Body of pancreas (tissue), 4 donors: ENCODE results near the gene GTPBP3. TPM values are rescaled to one million over a fixed set of nuclear protein-coding genes. Genes with fewer than 3 reads are reported as not detected.

Experiments used
- ATAC-seq: fragments of 150-250 bp; one replicate; pipeline ENCODE4 v1.9.1; 2016
- DNase-seq, 4 donors: peaks; one replicate each; pipeline ENCODE4 v3.0.0-alpha.2; 2019
- H3K27ac ChIP-seq, 4 donors: fragments of 200-600 bp; sonication (generic); 1 replicate in 3 of 4; 2 replicates in 1 of 4; pipeline versions ENCODE4 v1.5.1 to v1.6.1; 2016 to 2019; ENCODE audit warnings: mild to moderate bottlenecking in 1 of 4, mixed read lengths in 1 of 4, moderate library complexity in 1 of 4
- H3K27me3 ChIP-seq, 2 donors: fragments of 200-600 bp; sonication (generic); one replicate each; pipeline ENCODE4 v1.6.0; 2016; ENCODE audit warnings: mild to moderate bottlenecking in 1 of 2
- H3K36me3 ChIP-seq, 2 donors: fragments of 200-600 bp; sonication (generic); replicated peaks in 1 of 2; 2 replicates each; pipeline ENCODE4 v1.5.1; 2016; ENCODE audit warnings: low read depth in 2 of 2; ENCODE audit not compliant: insufficient read depth in 1 of 2
- H3K4me1 ChIP-seq: fragments of 200-600 bp; sonication (generic); one replicate; pipeline ENCODE4 v1.6.0; 2016
- H3K4me3 ChIP-seq, 2 donors: fragments of 200-600 bp; sonication (generic); 1 replicate in 1 of 2; 2 replicates in 1 of 2; pipeline ENCODE4 v1.5.1; 2016 to 2019
- H3K9me3 ChIP-seq, 3 donors: fragments of 200-600 bp; sonication (generic); 1 replicate in 2 of 3; 2 replicates in 1 of 3; pipeline ENCODE4 v1.5.1; 2016
- CTCF ChIP-seq, 7 experiments: fragments of 450-650 bp in 4 of 7; fragments of 200-600 bp in 3 of 7; sonication (generic) in 3 of 7; IDR thresholded peaks; one replicate each; pipeline ENCODE4 v1.5.1; 2016 to 2019; ENCODE audit warnings: antibody characterized with exemption in 7 of 7
- POLR2A ChIP-seq, 3 donors: fragments of 450-650 bp; IDR thresholded peaks; one replicate each; pipeline ENCODE4 v1.6.1; 2016; ENCODE audit warnings: antibody characterized with exemption in 3 of 3, mild to moderate bottlenecking in 2 of 3
- WGBS, 2 donors: methylation state at CpG; one replicate each; pipeline ENCODE4 v1.1.5; 2017; 5-methylcytosine and 5-hydroxymethylcytosine counted together
- intact Hi-C: fragments of 100-400 bp; cut with DNase I; formaldehyde crosslinking; loops from one replicate; pipeline ENCODE4 v1.15.1; 2023
- total RNA-seq, 2 donors: library from RNA; depleted of rRNA; stranded (reverse); fragments of >200 nt; gene quantifications; one replicate each; pipeline ENCODE4 v1.1.0, GENCODE V29; 2016

The GTPBP3 gene
- total RNA-seq, 2 donors from 2014 or later = 13.7 to 127 TPM

- no peak overlapping the region for H3K4me3 ChIP-seq
- ATAC-seq = no peak
- WGBS, 2 donors = 11 to 12% methylated on average over 17 to 26 of the region's 26 CpGs
- TF ChIP-seq CTCF (IDR thresholded peaks at IDR 0.05) (no peak), POLR2A (IDR thresholded peaks at IDR 0.05) (no peak)
- no peak overlapping the region for H3K27ac ChIP-seq
- no peaks in the 10 kb centered on the region for H3K36me3 ChIP-seq
- peaks cover 22% of the 10 kb centered on the region for H3K4me1 ChIP-seq
- H3K9me3 ChIP-seq = peaks cover 0 to 10% (median 0%) of the 10 kb centered on the region in 3 donors
- peaks cover 0 to 11% of the 10 kb centered on the region in 2 donors for H3K27me3 ChIP-seq
- intact Hi-C loops = no loop called here
- no peak for DNase-seq
These were observed 54.2 kb downstream of the GTPBP3 start for GRCh38 chr19:17391371-17392151.

Other genes starting within 250 kb of the GTPBP3 start
- gene USE1, start 122.2 kb upstream of the GTPBP3 start, total RNA-seq = 10 to 100 TPM; 13.2 to 20.1 TPM
- 10 to 100 TPM; 27.4 to 27.8 TPM for gene OCEL1, start 111.3 kb upstream of the GTPBP3 start, total RNA-seq
- gene NR2F6, start 91.6 kb upstream of the GTPBP3 start, total RNA-seq = 10 to 100 TPM; 67.6 to 83.3 TPM
- gene USHBP1, start 72.8 kb upstream of the GTPBP3 start, total RNA-seq = 10 to 100 TPM in 1 of 2 donors, 1 to 10 TPM in 1; 9.2 to 10.4 TPM
- 10 to 100 TPM; 45.2 to 84.6 TPM for gene BABAM1, start 70.1 kb upstream of the GTPBP3 start, total RNA-seq
- gene ANKLE1, start 55.7 kb upstream of the GTPBP3 start, total RNA-seq = under 1 TPM in 1 of 2 donors, not detected in 1; 0.33 TPM
- 10 to 100 TPM; 10.2 to 12.2 TPM for gene ABHD8, start 34.1 kb upstream of the GTPBP3 start, total RNA-seq
- 100 to 1,000 TPM in 1 of 2 donors, 10 to 100 TPM in 1; 47.7 to 152 TPM for gene MRPL34, start 31.7 kb upstream of the GTPBP3 start, total RNA-seq
- gene DDA1, start 28.0 kb upstream of the GTPBP3 start, total RNA-seq = 1 to 10 TPM; 3.3 to 6.2 TPM
- 10 to 100 TPM in 1 of 2 donors, 1 to 10 TPM in 1; 7.0 to 16.5 TPM for gene ANO8, start 2.7 kb upstream of the GTPBP3 start, total RNA-seq
- gene PLVAP, start 39.8 kb downstream of the GTPBP3 start, total RNA-seq = 10 to 100 TPM; 37.9 to 49.8 TPM
- not detected for gene CCDC194, start 56.6 kb downstream of the GTPBP3 start, total RNA-seq
- 10 to 100 TPM; 34.3 to 43.6 TPM for gene BST2, start 68.1 kb downstream of the GTPBP3 start, total RNA-seq
- gene MVB12A, start 82.5 kb downstream of the GTPBP3 start, total RNA-seq = 10 to 100 TPM; 33.3 to 34.8 TPM
- under 1 TPM in 1 of 2 donors, not detected in 1; 0.52 TPM for gene TMEM221, start 111.1 kb downstream of the GTPBP3 start, total RNA-seq
- gene NXNL1, start 123.4 kb downstream of the GTPBP3 start, total RNA-seq = not detected
- gene SLC27A1, start 133.0 kb downstream of the GTPBP3 start, total RNA-seq = 10 to 100 TPM; 21.1 to 25.7 TPM
- 10 to 100 TPM; 64.9 to 82.7 TPM for gene PGLS, start 174.1 kb downstream of the GTPBP3 start, total RNA-seq
- 10 to 100 TPM; 38.9 to 41.5 TPM for gene COLGALT1, start 218.1 kb downstream of the GTPBP3 start, total RNA-seq